Non-pigmented ciliary epithelial cell (primary cell): ENCODE data around the gene PLXNA3.
A peak's percentile ranks its signal among the peaks of the same experiment; 100 is the strongest.

Experiments used
- DNase-seq: peaks from one replicate; pipeline ENCODE4 v3.0.0-alpha.2; 2010; ENCODE audit warnings: low read depth

PLXNA3 gene

GRCh38 chrX:154458116-154458953 lies at the start of gene PLXNA3:
Gene PLXNA3 (plus strand): TSS chrX:154458281. CDS start chrX:154460184, 1,903 bp downstream.
- DNase-seq, result no peak

GRCh38 chrX:154408659-154409221 lies 49.3 kb upstream of the PLXNA3 start:
- DNase-seq, result no peak

- no peak for DNase-seq
Observed at GRCh38 chrX:154409222-154409871, 48.7 kb upstream of the PLXNA3 start, which contains the start of gene DNASE1L1. Gene DNASE1L1 (minus strand): TSS chrX:154409254. CDS start chrX:154405568, 3,686 bp downstream.

- DNase-seq, result no peak
Observed at GRCh38 chrX:154411981-154412340, 46.1 kb upstream of the PLXNA3 start.

GRCh38 chrX:154412468-154412867 lies 45.6 kb upstream of the PLXNA3 start:
- no peak for DNase-seq

- no peak for DNase-seq
Observed at GRCh38 chrX:154413142-154413541, 44.9 kb upstream of the PLXNA3 start.

- DNase-seq, result no peak
Observed at GRCh38 chrX:154417157-154417556, 40.9 kb upstream of the PLXNA3 start.

GRCh38 chrX:154419189-154419588 lies 38.9 kb upstream of the PLXNA3 start:
- no peak for DNase-seq

GRCh38 chrX:154419688-154420401 lies 38.2 kb upstream of the PLXNA3 start:
- DNase-seq, result no peak

GRCh38 chrX:154420402-154420756 lies 37.7 kb upstream of the PLXNA3 start:
- DNase-seq, result no peak

GRCh38 chrX:154426916-154427770 lies 30.9 kb upstream of the PLXNA3 start:
- no peak for DNase-seq

- DNase-seq, result peak; percentile 67
Observed at GRCh38 chrX:154428176-154429171, 29.6 kb upstream of the PLXNA3 start, which contains the start of gene ATP6AP1. Gene ATP6AP1 (plus strand): TSS chrX:154428677. CDS start chrX:154428693, 16 bp downstream.

GRCh38 chrX:154429711-154430110 lies 28.4 kb upstream of the PLXNA3 start:
- DNase-seq, result no peak

GRCh38 chrX:154430479-154430878 lies 27.6 kb upstream of the PLXNA3 start:
- DNase-seq, result no peak

GRCh38 chrX:154430916-154431315 lies 27.2 kb upstream of the PLXNA3 start:
- DNase-seq, result no peak

GRCh38 chrX:154431341-154431740 lies 26.7 kb upstream of the PLXNA3 start:
- DNase-seq, result no peak

- no peak for DNase-seq
Observed at GRCh38 chrX:154432210-154432609, 25.9 kb upstream of the PLXNA3 start.

GRCh38 chrX:154433605-154434004 lies 24.5 kb upstream of the PLXNA3 start:
- DNase-seq, result no peak

GRCh38 chrX:154434394-154435168 lies 23.5 kb upstream of the PLXNA3 start:
- DNase-seq, result no peak
